D721Med (cell line): Measurements from ENCODE around the gene KPNA1.
A peak's percentile ranks its signal among the peaks of the same experiment; 100 is the strongest.

Experiments
- DNase-seq: peaks from one replicate; pipeline ENCODE4 v3.0.0; 2011; ENCODE audit warnings: low spot score; ENCODE audit not compliant: insufficient read length
- FAIRE-seq: peaks from 2 replicates; lab custom pipeline; 2011; peaks lifted over from hg19 to GRCh38; lab: Jason Lieb, UNC
- TF ChIP-seq, protein P1 (sequence below): IDR thresholded peaks from 2 replicates; pipeline ENCODE4 v1.5.1; 2012; ENCODE audit warnings: mild to moderate bottlenecking, control low read depth; ENCODE audit not compliant: insufficient read depth; ENCODE audit errors: missing control alignments

Gene KPNA1

DNA sequence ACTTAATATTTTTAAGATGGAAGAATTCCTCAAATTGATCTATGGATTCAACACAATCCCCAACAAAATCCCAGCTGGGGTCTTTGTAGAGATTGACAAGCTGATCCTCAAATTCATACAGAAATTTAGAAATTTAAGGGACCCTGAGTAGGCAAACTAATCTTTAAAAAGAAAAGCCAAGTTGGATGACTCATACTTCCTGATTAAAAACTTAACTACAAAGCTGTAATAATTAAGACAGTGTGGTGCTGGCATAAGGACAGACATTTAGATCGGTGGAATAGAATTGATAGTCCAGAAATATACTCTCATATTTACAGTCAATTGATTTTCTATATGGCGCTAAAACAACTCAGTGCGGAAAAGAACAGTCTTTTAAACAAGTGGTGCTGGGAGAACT, 119.2 kb downstream of the KPNA1 start:
- FAIRE-seq (no peak), DNase-seq (no peak)
- TF ChIP-seq, protein P1, sequence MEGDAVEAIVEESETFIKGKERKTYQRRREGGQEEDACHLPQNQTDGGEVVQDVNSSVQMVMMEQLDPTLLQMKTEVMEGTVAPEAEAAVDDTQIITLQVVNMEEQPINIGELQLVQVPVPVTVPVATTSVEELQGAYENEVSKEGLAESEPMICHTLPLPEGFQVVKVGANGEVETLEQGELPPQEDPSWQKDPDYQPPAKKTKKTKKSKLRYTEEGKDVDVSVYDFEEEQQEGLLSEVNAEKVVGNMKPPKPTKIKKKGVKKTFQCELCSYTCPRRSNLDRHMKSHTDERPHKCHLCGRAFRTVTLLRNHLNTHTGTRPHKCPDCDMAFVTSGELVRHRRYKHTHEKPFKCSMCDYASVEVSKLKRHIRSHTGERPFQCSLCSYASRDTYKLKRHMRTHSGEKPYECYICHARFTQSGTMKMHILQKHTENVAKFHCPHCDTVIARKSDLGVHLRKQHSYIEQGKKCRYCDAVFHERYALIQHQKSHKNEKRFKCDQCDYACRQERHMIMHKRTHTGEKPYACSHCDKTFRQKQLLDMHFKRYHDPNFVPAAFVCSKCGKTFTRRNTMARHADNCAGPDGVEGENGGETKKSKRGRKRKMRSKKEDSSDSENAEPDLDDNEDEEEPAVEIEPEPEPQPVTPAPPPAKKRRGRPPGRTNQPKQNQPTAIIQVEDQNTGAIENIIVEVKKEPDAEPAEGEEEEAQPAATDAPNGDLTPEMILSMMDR, result no peak

- DNase-seq (no peak), FAIRE-seq (no peak)
- TF ChIP-seq, protein P1, result no peak
These were observed 120.6 kb downstream of the KPNA1 start for GRCh38 chr3:122394173-122394572.

- TF ChIP-seq, protein P1, result peak; percentile 75
- FAIRE-seq (peak; percentile 11), DNase-seq (no peak)
These were observed 121.6 kb downstream of the KPNA1 start for GRCh38 chr3:122392868-122393844.

DNA sequence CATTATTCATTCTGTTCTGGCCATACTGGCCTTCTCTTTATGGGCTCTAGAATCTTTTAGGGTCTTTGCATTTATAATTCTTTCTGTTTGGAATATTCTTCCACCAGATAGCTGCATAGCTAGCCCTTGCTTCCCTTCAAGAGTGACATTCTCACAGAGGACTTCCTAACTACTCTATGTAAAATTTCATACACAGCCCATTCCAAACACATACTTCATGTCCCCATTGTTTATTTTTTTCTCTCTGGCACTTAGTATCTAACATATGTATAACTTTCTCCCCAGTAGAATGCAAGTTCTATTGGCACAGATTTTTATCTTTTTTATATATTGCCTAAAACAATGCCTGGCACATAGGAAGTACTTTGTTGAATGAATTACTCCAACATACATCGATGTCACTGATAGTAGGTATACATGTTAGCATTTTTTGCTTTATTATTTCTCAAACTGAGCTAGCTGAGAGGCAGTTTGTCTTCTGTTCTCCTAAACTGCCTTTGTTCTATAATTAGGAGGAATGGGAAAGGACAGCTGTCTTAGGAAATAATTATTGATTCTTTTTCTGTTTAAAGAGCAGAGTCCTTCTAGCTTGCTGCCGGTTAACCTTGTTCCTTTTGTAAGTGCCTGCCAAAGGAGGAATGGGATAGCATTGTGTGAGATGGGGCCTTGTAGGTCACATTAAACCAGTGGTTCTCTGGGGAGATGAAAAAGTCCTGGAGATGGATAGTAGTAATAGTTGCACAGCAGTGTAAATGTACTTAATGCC, 122.9 kb downstream of the KPNA1 start:
- TF ChIP-seq, protein P1, result no peak
- FAIRE-seq, result no peak

GRCh38 chr3:122390665-122391064, 124.1 kb downstream of the KPNA1 start:
- FAIRE-seq (no peak), DNase-seq (no peak)
- TF ChIP-seq, protein P1, result no peak

More for the DNA sequence above, 122.9 kb downstream of the KPNA1 start:
- no peak for DNase-seq

DNA sequence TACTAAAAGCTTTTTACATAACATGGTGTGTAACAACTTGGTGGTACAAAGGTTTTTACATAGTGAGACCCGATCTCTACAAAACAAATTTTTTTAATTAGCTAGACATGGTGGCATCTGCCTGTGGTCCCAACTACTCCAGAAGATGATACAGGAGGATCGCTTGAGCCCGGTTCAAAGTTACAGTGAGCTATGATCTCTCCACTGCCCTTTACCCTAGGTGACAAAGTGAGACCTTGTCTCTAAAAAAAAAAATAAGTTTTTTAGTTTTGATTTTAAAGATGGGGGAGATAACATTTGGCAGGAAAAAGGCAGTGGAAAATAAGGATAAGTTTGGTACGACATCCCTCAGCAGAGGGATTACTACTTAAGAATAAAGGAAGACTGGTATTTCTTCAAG, 124.8 kb downstream of the KPNA1 start:
- FAIRE-seq (no peak), DNase-seq (no peak)
- TF ChIP-seq, protein P1, result no peak
